Amniotic epithelial cell (primary cell): ENCODE data around the gene GNPTG.
A peak's percentile ranks its signal among the peaks of the same experiment; 100 is the strongest.
"Not testable (repeated sequence)": the region's sequence is repeated elsewhere in the genome, so short reads cannot be mapped to it uniquely, and the experiment has no call there.

Experiments used
- DNase-seq: peaks from one replicate; pipeline ENCODE4 v3.0.0-alpha.2; 2010; ENCODE audit warnings: low read depth

Gene GNPTG

GRCh38 chr16:1319041-1319440 is 32.7 kb upstream of the GNPTG start:
- no peak for DNase-seq

- no peak for DNase-seq
These were observed 31.6 kb upstream of the GNPTG start for GRCh38 chr16:1320097-1320496.

GRCh38 chr16:1320658-1321240 is 31.0 kb upstream of the GNPTG start:
- no peak for DNase-seq

DNA sequence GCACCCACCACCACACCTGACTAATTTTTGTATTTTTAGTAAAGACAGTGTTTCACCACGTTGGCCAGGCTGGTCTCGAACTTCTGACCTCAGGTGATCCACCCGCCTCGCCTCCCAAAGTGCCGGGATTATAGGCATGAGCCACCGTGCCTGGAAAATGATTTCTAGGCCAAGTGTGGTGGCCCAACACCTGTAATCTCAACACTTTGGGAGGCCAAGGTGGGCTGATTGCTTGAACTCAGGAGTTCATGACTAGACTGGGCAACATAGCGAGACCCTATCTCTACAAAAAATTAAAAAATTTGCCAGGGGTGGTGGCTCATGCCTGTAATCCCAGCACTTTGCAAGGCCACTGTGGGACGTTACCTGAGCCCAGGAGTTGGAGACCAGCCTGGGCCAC is 29.3 kb upstream of the GNPTG start:
- DNase-seq = no peak

- DNase-seq = no peak
These were observed 28.2 kb upstream of the GNPTG start for GRCh38 chr16:1323296-1324239.

GRCh38 chr16:1324286-1324826 is 27.4 kb upstream of the GNPTG start:
- DNase-seq = peak; percentile 22

DNA sequence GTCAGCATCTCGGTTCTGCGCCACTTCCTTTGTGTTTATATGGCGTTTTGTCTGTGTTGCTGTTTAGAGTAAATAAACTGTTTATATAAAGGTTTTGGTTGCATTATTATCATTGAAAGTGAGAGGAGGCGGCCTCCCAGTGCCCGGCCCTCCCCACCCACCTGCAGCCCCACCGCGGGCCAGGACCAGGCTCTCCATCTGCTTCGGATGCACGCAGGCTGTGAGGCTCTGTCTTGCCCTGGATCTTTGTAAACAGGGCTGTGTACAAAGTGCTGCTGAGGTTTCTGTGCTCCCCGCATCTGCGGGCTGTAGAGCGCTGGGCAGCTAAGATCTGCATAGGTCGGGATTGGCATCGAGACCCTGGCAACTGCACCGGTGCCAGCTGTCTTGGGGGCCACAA is 26.5 kb upstream of the GNPTG start:
- DNase-seq = no peak

DNA sequence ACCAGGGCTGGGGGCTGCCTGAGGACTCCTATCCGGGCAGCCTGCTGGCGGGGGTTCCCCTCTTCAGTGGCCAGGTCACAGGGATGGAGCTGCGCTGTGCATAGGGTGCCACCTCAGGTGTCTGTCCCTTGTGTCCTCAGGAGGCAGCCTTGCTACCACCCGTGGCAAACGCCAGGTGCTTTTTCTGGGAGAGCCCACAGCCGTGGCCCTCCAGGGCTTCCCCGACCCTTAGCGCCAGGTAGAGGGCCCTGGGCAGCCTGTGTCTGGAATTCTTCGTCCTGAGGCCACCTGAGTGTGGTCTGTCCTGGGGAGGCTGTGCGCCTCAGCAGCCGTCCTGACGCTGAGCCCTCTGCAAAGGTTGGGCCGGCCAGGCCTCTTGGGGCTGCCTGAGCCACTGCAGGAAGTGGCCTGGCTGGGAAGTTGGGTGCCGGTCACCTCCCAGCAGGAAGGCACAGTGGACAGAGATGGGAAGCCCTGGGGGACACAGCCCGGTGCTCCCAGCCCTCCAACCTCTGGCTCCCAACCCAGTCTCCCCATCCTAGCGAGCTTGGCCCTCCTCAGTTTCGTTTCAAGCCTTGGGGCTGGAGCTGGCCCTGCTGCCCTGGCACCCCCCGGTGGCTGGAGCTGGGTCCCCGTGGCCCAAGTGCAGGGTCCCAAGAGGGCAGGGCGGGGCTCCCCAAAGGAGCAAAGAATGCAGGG is 25.9 kb upstream of the GNPTG start:
- DNase-seq = no peak

- DNase-seq = no peak
These were observed 25.3 kb upstream of the GNPTG start for GRCh38 chr16:1326391-1326790.

- no peak for DNase-seq
These were observed 24.6 kb upstream of the GNPTG start for GRCh38 chr16:1326946-1327618.

DNA sequence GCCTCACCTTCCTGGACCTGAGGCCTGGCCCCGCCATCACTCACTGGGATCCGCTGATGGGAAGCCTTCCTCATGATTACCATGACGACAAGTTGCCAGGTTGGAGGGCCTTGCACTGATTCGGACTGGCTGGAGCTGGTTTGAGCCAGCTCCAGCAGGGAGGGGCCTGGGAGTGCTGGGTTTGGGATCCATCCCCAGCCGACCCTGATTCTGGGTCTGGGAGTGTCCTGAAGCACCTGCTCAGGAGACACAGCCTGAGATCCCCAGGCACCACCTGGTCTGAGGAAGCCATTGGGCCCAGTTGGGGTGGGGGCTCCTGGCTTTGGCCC is 24.1 kb upstream of the GNPTG start:
- no peak for DNase-seq

DNA sequence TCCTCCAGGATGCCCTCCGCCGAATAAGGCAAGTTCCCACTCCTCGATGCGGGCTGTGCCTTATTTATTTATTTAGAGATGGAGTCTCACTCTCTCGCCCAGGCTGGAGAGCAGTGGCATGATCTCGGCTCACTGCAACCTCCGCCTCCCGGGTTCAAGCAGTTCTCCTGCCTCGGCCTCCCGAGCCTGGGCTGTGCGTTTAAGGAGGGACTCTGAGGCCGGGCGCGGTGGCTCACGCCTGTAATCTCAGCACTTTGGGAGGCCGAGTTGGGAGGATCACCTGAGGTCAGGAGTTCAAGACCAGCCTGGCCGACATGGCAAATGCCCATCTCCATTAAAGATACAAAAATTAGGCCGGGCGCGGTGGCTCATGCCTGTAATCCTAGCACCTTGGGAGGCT is 23.6 kb upstream of the GNPTG start:
- DNase-seq = not testable (repeated sequence)

GRCh38 chr16:1328961-1329360 is 22.8 kb upstream of the GNPTG start:
- not testable (repeated sequence) for DNase-seq

DNA sequence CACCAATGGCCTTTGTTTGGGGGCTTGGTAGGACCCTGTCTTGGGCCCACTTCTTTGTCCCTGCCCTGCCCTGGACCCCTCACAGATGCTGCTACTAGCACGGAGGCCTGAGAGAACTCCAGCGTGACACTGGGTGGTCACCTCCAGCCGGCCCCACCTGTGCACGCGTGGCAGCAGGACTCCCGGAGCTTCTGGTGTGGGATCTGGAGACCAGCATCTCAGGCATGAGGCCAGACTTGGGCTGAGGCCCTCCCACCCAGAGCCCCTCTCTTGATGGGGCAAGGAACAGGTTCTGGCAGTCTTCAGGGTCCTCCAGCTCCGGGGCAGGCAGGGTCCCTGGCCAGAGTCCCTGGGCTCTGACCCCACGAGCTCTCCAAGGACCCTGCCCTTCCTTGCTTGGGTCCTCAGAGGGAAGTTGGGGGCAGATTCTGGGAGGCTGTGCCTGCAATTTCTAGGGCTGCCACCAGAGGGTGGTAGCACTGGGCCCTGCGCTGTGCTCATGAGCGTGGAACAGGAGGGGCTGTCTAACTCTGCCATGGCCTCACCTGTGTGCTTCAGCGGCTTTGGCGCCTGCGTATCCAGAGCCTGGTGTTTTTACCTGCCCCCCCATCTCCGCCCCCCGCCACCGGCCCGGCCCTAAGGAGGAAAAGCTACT is 21.3 kb upstream of the GNPTG start:
- DNase-seq = no peak

GRCh38 chr16:1330931-1331711 is 20.6 kb upstream of the GNPTG start:
- no peak for DNase-seq

DNA sequence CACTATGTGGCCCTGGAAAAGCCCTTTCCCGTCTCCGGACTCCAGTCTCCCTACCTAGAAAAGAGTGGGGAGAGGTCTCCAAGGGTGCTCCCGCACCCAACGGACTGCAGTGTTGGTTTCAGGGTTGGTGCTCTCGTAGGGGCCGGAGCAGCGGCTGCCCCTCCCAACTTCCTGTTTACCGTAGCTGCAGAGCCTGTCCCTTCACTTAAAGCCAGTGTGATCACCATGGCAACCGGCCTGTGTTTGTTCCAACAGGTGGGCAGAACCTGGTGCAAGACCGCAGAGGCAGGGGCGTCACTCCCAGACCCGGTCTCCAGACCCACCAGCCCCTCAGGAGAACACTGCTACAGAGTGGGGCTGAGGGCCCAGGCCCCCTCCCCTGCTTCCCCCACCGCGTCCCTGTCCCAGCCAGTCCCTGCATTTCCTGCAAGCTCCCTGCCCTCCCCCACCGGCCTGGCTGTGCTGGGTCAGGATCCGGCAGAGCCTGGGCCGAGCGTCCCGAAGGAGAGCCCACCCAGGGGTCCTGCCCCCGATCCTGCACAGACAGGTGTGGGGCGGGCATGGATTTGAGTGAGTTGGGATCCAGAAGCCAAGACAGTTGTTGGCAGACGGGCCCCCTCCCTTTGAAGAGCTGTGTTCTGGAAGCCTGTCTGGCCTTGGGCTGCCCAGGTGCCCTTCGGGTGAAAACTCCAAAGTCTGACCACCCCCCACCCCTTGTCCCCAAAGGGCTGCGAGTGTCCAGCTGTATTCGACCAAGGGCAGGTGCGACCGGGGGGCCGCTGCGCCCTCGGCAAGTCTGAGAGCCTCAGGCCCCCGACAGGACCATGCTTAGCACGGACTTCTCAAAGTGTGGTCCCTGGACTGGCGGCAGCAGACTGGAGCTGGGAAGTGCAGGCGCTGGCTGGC is 19.8 kb upstream of the GNPTG start:
- DNase-seq = peak; percentile 79

GRCh38 chr16:1332618-1333148 is 19.0 kb upstream of the GNPTG start:
- no peak for DNase-seq

DNA sequence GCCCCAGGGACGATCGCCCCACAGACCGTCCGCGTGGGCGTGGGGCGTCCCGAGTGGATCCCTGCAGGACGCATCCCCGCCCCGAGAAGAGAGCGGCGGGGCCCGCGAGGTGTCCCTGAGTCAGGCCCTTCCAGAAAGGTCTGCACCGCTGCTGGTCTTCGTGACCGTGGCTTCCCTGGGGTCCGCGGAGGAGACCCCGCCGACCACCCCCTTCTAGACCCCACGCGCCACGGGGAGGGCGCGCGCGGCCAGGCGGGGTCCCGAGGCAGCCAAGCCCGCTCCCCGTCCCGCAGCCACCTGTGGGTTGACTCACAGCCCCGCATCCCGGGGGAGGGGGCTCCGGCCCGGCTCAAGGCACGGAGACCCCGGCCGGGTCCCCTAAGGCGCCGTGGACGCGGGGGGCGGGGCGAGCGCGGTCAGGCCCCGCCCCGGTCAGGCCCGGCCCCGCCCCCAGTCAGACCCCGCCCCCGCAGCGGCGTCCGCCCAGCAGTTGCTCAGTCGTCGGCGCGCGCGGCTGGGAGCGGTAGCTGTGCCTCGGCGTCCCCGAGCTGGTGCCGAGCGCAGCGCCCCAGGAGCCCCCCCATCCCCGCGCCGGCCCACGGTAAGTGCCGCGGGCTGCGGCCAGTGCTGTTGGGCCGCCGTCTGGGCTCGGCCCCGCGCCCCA is 18.4 kb upstream of the GNPTG start, which contains the start of gene BAIAP3:
Gene BAIAP3 (plus strand): TSS at position 497 of the 664 bp plus-strand sequence. CDS start 4,905 bp downstream, outside the sequence.
- DNase-seq = no peak
